Stimulated activated CD4-positive, alpha-beta T cell treated with anti-CD3 and anti-CD28 coated beads, Interleukin-1b, Interleukin-23, amount 100 ng/mL, for 1 hour (primary cell): Measurements from ENCODE around the gene ZNF764.
"Not testable (repeated sequence)": the region's sequence is repeated elsewhere in the genome, so short reads cannot be mapped to it uniquely, and the experiment has no call there.

Source experiments
- DNase-seq, 2 donors: peaks; one replicate each; pipeline ENCODE4 v3.0.0-alpha.2; 2020; ENCODE audit warnings: low read depth in 2 of 2

Gene ZNF764

GRCh38 chr16:30557957-30558788, at the start of gene ZNF764:
Gene ZNF764 (minus strand): TSS chr16:30558374. CDS start chr16:30558182, 192 bp downstream.
- DNase-seq, result peak; percentile 89 to 95

- no peak for DNase-seq
Measured at GRCh38 chr16:30606004-30606403, 47.8 kb upstream of the ZNF764 start.

- no peak for DNase-seq
Measured at GRCh38 chr16:30605158-30605557, 47.0 kb upstream of the ZNF764 start.

- DNase-seq, result no peak
Measured at GRCh38 chr16:30604316-30604947, 46.3 kb upstream of the ZNF764 start.

- no peak for DNase-seq
Measured at GRCh38 chr16:30603945-30604315, 45.8 kb upstream of the ZNF764 start.

- no peak for DNase-seq
Measured at GRCh38 chr16:30602616-30603277, 44.6 kb upstream of the ZNF764 start.

- no peak for DNase-seq
Measured at GRCh38 chr16:30601966-30602365, 43.8 kb upstream of the ZNF764 start.

- no peak for DNase-seq
Measured at GRCh38 chr16:30600929-30601328, 42.8 kb upstream of the ZNF764 start.

- no peak for DNase-seq
Measured at GRCh38 chr16:30600215-30600614, 42.0 kb upstream of the ZNF764 start.

GRCh38 chr16:30592871-30593270, 34.7 kb upstream of the ZNF764 start:
- no peak for DNase-seq

- not testable (repeated sequence) for DNase-seq
Measured at GRCh38 chr16:30590869-30591268, 32.7 kb upstream of the ZNF764 start.

- not testable (repeated sequence) for DNase-seq
Measured at GRCh38 chr16:30589582-30589981, 31.4 kb upstream of the ZNF764 start.

GRCh38 chr16:30588651-30589050, 30.5 kb upstream of the ZNF764 start:
- no peak for DNase-seq

- peak; percentile 68 to 81 for DNase-seq
Measured at GRCh38 chr16:30585400-30586191, 27.4 kb upstream of the ZNF764 start, which contains the start of gene ZNF785. Gene ZNF785 (minus strand): TSS chr16:30585697. CDS start chr16:30585611, 86 bp downstream.

- no peak for DNase-seq
Measured at GRCh38 chr16:30585022-30585399, 26.8 kb upstream of the ZNF764 start.

GRCh38 chr16:30582611-30583340, 24.6 kb upstream of the ZNF764 start:
- DNase-seq, result no peak

GRCh38 chr16:30581457-30581856, 23.3 kb upstream of the ZNF764 start:
- DNase-seq, result no peak

GRCh38 chr16:30574678-30575077, 16.5 kb upstream of the ZNF764 start:
- DNase-seq, result no peak

GRCh38 chr16:30571445-30572322, 13.5 kb upstream of the ZNF764 start, which contains the start of gene ZNF688:
Gene ZNF688 (minus strand): TSS chr16:30571714. CDS start chr16:30571629, 85 bp downstream.
- peak; percentile 78 to 88 for DNase-seq
